Ureter (tissue), 1 donor: Measurements from ENCODE around the gene KRTAP12-1. TPM values are rescaled to one million over a fixed set of nuclear protein-coding genes. Genes with fewer than 3 reads are reported as not detected.
"Not testable (repeated sequence)": the region's sequence is repeated elsewhere in the genome, so short reads cannot be mapped to it uniquely, and the experiment has no call there.

Experiments
- DNase-seq: peaks from one replicate; pipeline ENCODE4 v3.0.0-alpha.2; 2020; ENCODE audit warnings: low spot score
- total RNA-seq: library from RNA; stranded (reverse); gene quantifications from one replicate; pipeline ENCODE4 v1.2.4, GENCODE V29; 2023
- donor health status: DM: yes; HTN: yes; CAD: no.

The KRTAP12-1 gene
- total RNA-seq, 1 donor from 2014 or later: not detected

- DNase-seq: no peak
Observed at GRCh38 chr21:44697811-44698734, 16.1 kb upstream of the KRTAP12-1 start.

GRCh38 chr21:44697172-44697810 is 15.3 kb upstream of the KRTAP12-1 start, which contains the start of gene KRTAP10-12:
Gene KRTAP10-12, plus strand, starts transcription at chr21:44697172. Its CDS starts 30 bp downstream, at chr21:44697202.
- DNase-seq: not testable (repeated sequence)

GRCh38 chr21:44696572-44696971 is 14.6 kb upstream of the KRTAP12-1 start:
- DNase-seq: no peak

GRCh38 chr21:44695641-44696040 is 13.7 kb upstream of the KRTAP12-1 start:
- no peak for DNase-seq

GRCh38 chr21:44695184-44695583 is 13.2 kb upstream of the KRTAP12-1 start:
- no peak for DNase-seq

- no peak for DNase-seq
Observed at GRCh38 chr21:44694776-44695175, 12.8 kb upstream of the KRTAP12-1 start.

- no peak for DNase-seq
Observed at GRCh38 chr21:44692798-44693512, 11.0 kb upstream of the KRTAP12-1 start.

GRCh38 chr21:44691686-44692085 is 9.7 kb upstream of the KRTAP12-1 start:
- no peak for DNase-seq

GRCh38 chr21:44689740-44690139 is 7.8 kb upstream of the KRTAP12-1 start:
- DNase-seq: not testable (repeated sequence)

- no peak for DNase-seq
Observed at GRCh38 chr21:44687671-44688070, 5.7 kb upstream of the KRTAP12-1 start.

- DNase-seq: no peak
Observed at GRCh38 chr21:44686843-44687561, 5.0 kb upstream of the KRTAP12-1 start.

- DNase-seq: no peak
Observed at GRCh38 chr21:44686000-44686781, 4.2 kb upstream of the KRTAP12-1 start.

GRCh38 chr21:44685050-44685449 is 3.1 kb upstream of the KRTAP12-1 start:
- not testable (repeated sequence) for DNase-seq

- DNase-seq: no peak
Observed at GRCh38 chr21:44684483-44684882, 2.5 kb upstream of the KRTAP12-1 start.

- DNase-seq: no peak
Observed at GRCh38 chr21:44684077-44684476, 2.1 kb upstream of the KRTAP12-1 start.

- DNase-seq: no peak
Observed at GRCh38 chr21:44682580-44683151, 703 bp upstream of the KRTAP12-1 start.

GRCh38 chr21:44681152-44681551 is 811 bp downstream of the KRTAP12-1 start:
- no peak for DNase-seq

GRCh38 chr21:44677881-44678280 is 4.1 kb downstream of the KRTAP12-1 start:
- DNase-seq: no peak

GRCh38 chr21:44671911-44672310 is 10.1 kb downstream of the KRTAP12-1 start:
- no peak for DNase-seq
